Left lobe of liver (tissue), 2 donors: ENCODE results near the gene TPD52L2. TPM values are rescaled to one million over a fixed set of nuclear protein-coding genes. Genes with fewer than 3 reads are reported as not detected.
"Not testable (repeated sequence)": the region's sequence is repeated elsewhere in the genome, so short reads cannot be mapped to it uniquely, and the experiment has no call there.

ENCODE experiments used
- ATAC-seq: fragments of 200-7000 bp; cut with Tn5 transposase; one replicate; pipeline ENCODE4 v1.9.1; 2020; ENCODE audit warnings: mild to moderate bottlenecking, moderate library complexity
- DNase-seq: peaks from one replicate; pipeline ENCODE4 v3.0.0-alpha.2; 2020; ENCODE audit warnings: low spot score
- total RNA-seq: library from RNA; stranded (reverse); gene quantifications from one replicate; pipeline ENCODE4 v1.2.1, GENCODE V29; 2021
- donor health status: DM: no; HTN: no; CAD: no; lungs with moderate emphysema.
- donor health status: DM: no; HTN: yes; CAD: no.

Gene TPD52L2
- total RNA-seq, 1 donor from 2014 or later = 17.3 TPM

- ATAC-seq (no peak), DNase-seq (no peak)
These were observed 64.0 kb downstream of the TPD52L2 start for GRCh38 chr20:63929071-63929470.

GRCh38 chr20:63929473-63929883 is 64.4 kb downstream of the TPD52L2 start:
- DNase-seq, ATAC-seq: not testable (repeated sequence)

- no peak for DNase-seq
- no peak for ATAC-seq
These were observed 66.0 kb downstream of the TPD52L2 start for GRCh38 chr20:63930971-63931553.

GRCh38 chr20:63931735-63932134 is 66.7 kb downstream of the TPD52L2 start:
- ATAC-seq (no peak), DNase-seq (no peak)

GRCh38 chr20:63932606-63933160 is 67.6 kb downstream of the TPD52L2 start:
- DNase-seq = no peak
- ATAC-seq = no peak

- ATAC-seq = no peak
These were observed 68.6 kb downstream of the TPD52L2 start for GRCh38 chr20:63933646-63934045.

GRCh38 chr20:63934271-63935068 is 69.4 kb downstream of the TPD52L2 start:
- no peak for ATAC-seq
- DNase-seq = no peak

More at GRCh38 chr20:63933646-63934045, 68.6 kb downstream of the TPD52L2 start:
- no peak for DNase-seq

GRCh38 chr20:63935447-63935846 is 70.4 kb downstream of the TPD52L2 start:
- no peak for DNase-seq
- ATAC-seq = no peak

- no peak for ATAC-seq
- no peak for DNase-seq
These were observed 72.5 kb downstream of the TPD52L2 start for GRCh38 chr20:63937596-63937995.

GRCh38 chr20:63939061-63939935 is 74.2 kb downstream of the TPD52L2 start:
- DNase-seq (no peak), ATAC-seq (no peak)

GRCh38 chr20:63940071-63940471 is 75.0 kb downstream of the TPD52L2 start:
- DNase-seq = no peak
- no peak for ATAC-seq

- DNase-seq = no peak
- no peak for ATAC-seq
These were observed 75.6 kb downstream of the TPD52L2 start for GRCh38 chr20:63940472-63941266.

Other genes with a start within 250 kb of the TPD52L2 start
- 4.5 TPM for gene GMEB2, start 238.2 kb upstream of the TPD52L2 start, total RNA-seq
- gene STMN3, start 211.8 kb upstream of the TPD52L2 start, total RNA-seq = 1.5 TPM
- 13.8 TPM for gene RTEL1, start 207.0 kb upstream of the TPD52L2 start, total RNA-seq
- gene TNFRSF6B, start 168.6 kb upstream of the TPD52L2 start, total RNA-seq = 0.40 TPM
- gene ARFRP1, start 157.3 kb upstream of the TPD52L2 start, total RNA-seq = 23.6 TPM
- gene ZGPAT, start 157.2 kb upstream of the TPD52L2 start, total RNA-seq = 64.1 TPM
- 122 TPM for gene LIME1, start 128.6 kb upstream of the TPD52L2 start, total RNA-seq
- 195 TPM for gene SLC2A4RG, start 125.5 kb upstream of the TPD52L2 start, total RNA-seq
- gene ZBTB46, start 34.0 kb upstream of the TPD52L2 start, total RNA-seq = 4.7 TPM
- gene ABHD16B, start 3.8 kb upstream of the TPD52L2 start, total RNA-seq = not detected
- 17.8 TPM for gene DNAJC5, start 29.9 kb downstream of the TPD52L2 start, total RNA-seq
- gene UCKL1, start 91.1 kb downstream of the TPD52L2 start, total RNA-seq = 20.2 TPM
- 21.4 TPM for gene ZNF512B, start 104.7 kb downstream of the TPD52L2 start, total RNA-seq
- 3.5 TPM for gene SAMD10, start 114.4 kb downstream of the TPD52L2 start, total RNA-seq
- 24.2 TPM for gene PRPF6, start 115.9 kb downstream of the TPD52L2 start, total RNA-seq
- 0.68 TPM for gene C20orf204, start 170.9 kb downstream of the TPD52L2 start, total RNA-seq
- gene SOX18, start 184.4 kb downstream of the TPD52L2 start, total RNA-seq = 8.1 TPM
- 49.2 TPM for gene TCEA2, start 197.9 kb downstream of the TPD52L2 start, total RNA-seq
- 4.6 TPM for gene RGS19, start 214.2 kb downstream of the TPD52L2 start, total RNA-seq
- 0.15 TPM for gene OPRL1, start 214.8 kb downstream of the TPD52L2 start, total RNA-seq
- gene LKAAEAR1, start 219.1 kb downstream of the TPD52L2 start, total RNA-seq = not detected
- gene NPBWR2, start 242.3 kb downstream of the TPD52L2 start, total RNA-seq = not detected